Sciatic nerve (tissue), 2 donors: ENCODE data around the gene CCL4. TPM values are rescaled to one million over a fixed set of nuclear protein-coding genes. Genes with fewer than 3 reads are reported as not detected.
"Not testable (repeated sequence)": the region's sequence is repeated elsewhere in the genome, so short reads cannot be mapped to it uniquely, and the experiment has no call there.

ENCODE experiments used
- ATAC-seq: fragments of 200-7000 bp; cut with Tn5 transposase; one replicate; pipeline ENCODE4 v1.9.1; 2020; ENCODE audit warnings: mild to moderate bottlenecking, moderate library complexity
- DNase-seq: peaks from one replicate; pipeline ENCODE4 v3.0.0-alpha.2; 2020; ENCODE audit warnings: low spot score
- intact Hi-C: fragments of 100-400 bp; cut with DNase I; formaldehyde crosslinking; loops from one replicate; pipeline ENCODE4 v1.14.2; 2022
- total RNA-seq: library from RNA; stranded (reverse); fragmentation: NEBNext Ultra II Directional; extraction: Animal tissue kit (Norgen Biotek cat#: 25700); gene quantifications from one replicate; pipeline ENCODE4 v1.2.1, GENCODE V29; 2021
- donor health status: DM: no; HTN: no; CAD: no.
- donor health status: DM: no; HTN: no; CAD: no.

The CCL4 gene
- total RNA-seq, 1 donor from 2014 or later = 39.5 TPM

GRCh38 chr17:36111068-36111490 is 7.5 kb downstream of the CCL4 start:
- DNase-seq = no peak
- no peak for ATAC-seq
- intact Hi-C loops = loop anchor here (5.0 kb wide), 1 partner anchor 76 kb away; no protein-coding TSS in a partner anchor

- DNase-seq = no peak
- no peak for ATAC-seq
- intact Hi-C loops = loop anchor here (5.0 kb wide), 1 partner anchor 75 kb away; no protein-coding TSS in a partner anchor
Measured at GRCh38 chr17:36112572-36112971, 8.9 kb downstream of the CCL4 start.

DNA sequence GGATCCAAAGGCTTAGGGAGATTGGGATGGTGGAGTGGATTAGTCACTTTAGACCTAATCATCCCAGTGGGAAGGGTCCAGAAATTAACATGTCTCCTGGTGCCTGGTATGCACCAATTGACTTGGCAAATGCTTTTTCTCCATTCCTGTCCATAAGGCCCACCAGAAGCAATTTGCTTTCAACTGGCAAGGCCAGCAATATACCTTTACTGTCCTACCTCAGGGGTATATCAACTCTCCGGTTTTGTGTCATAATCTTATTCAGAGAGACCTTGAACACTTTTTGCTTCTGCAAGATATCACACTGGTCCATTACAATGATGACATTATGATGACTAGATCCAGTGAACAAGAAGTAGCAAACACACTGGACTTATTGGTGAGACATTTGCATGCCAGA is 9.5 kb downstream of the CCL4 start:
- not testable (repeated sequence) for DNase-seq, ATAC-seq
- intact Hi-C loops = loop anchor here (5.0 kb wide), 1 partner anchor 74 kb away; no protein-coding TSS in a partner anchor

- ATAC-seq, DNase-seq: not testable (repeated sequence)
- intact Hi-C loops = loop anchor here (5.0 kb wide), 2 partner anchors 48 to 72 kb away; no protein-coding TSS in a partner anchor
Measured at GRCh38 chr17:36114971-36115648, 11.5 kb downstream of the CCL4 start.

DNA sequence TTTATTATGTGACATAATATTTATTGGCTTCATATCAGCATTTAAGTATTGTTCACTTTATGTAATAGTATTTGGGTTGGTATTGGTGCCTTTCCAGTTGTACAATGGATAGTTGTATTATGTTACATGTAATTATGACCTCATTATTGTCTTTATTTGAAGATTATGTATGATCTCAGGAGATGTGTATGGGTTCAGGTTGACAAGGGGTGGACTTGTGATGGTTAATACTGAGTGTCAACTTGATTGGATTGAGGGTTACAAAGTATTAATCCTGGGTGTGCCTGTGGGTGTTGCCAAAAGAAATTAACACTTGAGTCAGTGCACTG is 12.0 kb downstream of the CCL4 start:
- ATAC-seq, DNase-seq: not testable (repeated sequence)
- intact Hi-C loops = loop anchor here (5.0 kb wide), 1 partner anchor 48 kb away; no protein-coding TSS in a partner anchor

DNA sequence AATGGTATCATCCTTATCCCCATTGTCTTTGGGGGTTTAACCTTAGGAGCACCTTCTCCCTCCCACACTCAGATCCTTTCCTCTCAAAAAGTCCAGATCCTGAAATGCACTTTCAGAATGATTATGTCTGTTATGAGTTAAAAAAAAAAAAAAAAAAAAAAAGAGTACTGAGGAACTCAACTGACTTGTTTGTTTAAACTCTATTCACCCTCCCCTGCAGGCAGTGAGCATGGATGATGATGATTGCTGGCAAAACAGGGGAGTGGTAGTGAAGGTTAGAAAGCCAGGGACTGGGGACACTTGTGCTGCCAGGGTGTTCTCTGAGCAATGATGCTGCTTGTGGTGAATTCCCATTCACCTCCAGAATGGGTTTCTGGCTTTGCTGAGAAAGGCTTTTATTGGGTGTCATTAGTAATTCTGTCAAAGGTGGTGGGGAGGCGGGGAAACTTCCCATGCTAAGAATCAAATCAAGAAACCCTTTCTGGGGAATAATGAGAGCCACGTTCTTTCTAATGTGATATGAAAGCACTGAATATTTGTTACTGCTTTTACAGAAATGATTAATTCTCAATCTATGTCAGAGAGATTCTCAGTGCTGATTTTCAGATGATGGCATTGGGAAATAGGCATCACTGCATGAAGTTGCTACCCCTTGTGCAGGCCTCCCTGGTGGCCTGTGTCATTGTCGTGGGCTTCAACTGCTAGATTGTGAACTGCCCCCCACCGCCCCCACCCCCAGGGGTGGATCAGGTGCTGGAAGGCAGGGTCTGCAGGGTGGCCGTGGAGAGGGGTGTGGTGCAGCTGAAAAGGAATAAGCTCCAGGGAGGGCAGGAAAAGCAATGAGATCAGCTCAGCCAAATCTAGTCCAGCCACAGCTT is 14.1 kb downstream of the CCL4 start:
- no peak for DNase-seq
- intact Hi-C loops = loop anchor here (5.0 kb wide), 1 partner anchor 50 kb away; no protein-coding TSS in a partner anchor
- ATAC-seq = no peak

DNA sequence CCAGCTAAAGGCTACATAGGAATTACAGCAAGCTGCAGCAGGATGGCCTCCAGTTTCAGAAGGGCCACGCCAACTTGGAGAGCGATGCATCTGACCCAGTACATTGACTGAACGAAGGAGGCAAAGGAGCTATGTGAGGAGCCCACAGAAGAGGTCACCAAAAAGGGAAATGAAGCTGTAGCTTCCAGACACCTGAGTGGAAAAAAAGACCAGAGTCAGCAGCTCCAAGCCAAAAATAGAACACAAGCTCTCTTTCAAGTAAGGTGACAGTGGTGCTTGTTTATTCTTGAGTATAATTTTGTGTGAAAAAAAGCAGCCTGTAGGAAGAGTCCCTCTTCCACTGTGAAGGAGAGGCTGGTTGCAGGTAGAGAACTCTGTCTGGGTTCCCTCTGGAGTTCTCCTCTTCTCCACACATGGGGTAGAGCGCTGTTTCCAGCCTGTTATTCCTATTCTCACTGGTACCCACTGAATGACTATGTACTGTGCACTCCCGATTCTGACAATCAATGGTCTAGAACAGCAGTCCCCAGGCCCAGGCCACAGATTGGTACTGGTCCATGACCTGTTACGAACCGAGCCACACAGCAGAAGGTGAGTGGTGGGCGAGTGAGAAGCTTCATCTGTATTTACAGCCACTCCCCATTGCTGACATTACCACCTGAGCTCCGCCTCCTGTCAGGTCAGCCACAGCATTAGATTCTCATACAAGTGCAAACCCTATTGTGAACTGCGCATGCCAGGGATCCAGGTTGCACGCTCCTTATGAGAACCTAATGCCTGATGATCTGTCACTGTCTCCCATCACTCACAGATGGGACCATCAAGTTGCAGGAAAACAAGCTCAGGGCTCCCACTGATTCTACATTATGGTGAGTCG is 15.1 kb downstream of the CCL4 start:
- no peak for ATAC-seq
- no peak for DNase-seq
- intact Hi-C loops = loop anchor here (5.0 kb wide), 1 partner anchor 51 kb away; no protein-coding TSS in a partner anchor

- no peak for ATAC-seq
- DNase-seq = no peak
- intact Hi-C loops = no loop called here
Measured at GRCh38 chr17:36120221-36120620, 16.6 kb downstream of the CCL4 start.

DNA sequence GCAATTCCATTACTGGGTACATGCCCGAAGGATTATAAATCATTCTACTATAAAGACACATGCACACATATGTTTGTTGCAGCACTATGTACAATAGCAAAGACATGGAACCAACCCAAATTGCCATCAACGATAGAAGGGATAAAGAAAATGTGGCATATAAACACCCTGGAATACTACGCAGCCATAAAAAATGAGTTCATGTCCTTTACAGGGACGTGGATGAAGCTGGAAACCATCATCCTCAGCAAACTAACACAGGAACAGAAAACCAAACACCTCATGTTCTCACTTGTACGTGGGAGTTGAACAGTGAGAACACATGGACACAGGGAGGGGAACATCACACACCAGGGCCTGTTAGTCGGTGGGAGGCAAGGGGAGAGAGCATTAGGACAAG is 17.5 kb downstream of the CCL4 start:
- ATAC-seq, intact Hi-C loops: not testable (repeated sequence)

DNA sequence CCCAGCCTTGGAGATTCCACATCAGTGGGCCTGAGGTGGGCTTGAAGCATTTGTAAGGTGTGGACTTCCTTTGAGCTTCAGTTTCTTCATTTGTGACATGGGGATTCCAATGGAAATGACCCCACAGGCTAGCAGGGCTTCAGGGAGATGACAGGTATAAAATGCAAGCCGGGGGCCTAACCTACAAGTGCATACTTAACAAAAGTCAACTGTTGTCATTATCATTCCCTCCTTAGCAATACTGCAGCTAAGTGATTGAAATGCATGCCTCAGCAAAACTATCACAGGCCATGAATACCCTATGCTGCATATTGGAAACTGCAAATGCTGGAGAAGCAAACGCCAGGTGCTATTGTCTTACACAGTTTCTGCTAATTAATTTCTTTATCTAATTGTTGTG is 19.8 kb downstream of the CCL4 start:
- no peak for ATAC-seq
- intact Hi-C loops = no loop called here
- DNase-seq = no peak

More for the DNA sequence above, 17.5 kb downstream of the CCL4 start:
- not testable (repeated sequence) for DNase-seq

DNA sequence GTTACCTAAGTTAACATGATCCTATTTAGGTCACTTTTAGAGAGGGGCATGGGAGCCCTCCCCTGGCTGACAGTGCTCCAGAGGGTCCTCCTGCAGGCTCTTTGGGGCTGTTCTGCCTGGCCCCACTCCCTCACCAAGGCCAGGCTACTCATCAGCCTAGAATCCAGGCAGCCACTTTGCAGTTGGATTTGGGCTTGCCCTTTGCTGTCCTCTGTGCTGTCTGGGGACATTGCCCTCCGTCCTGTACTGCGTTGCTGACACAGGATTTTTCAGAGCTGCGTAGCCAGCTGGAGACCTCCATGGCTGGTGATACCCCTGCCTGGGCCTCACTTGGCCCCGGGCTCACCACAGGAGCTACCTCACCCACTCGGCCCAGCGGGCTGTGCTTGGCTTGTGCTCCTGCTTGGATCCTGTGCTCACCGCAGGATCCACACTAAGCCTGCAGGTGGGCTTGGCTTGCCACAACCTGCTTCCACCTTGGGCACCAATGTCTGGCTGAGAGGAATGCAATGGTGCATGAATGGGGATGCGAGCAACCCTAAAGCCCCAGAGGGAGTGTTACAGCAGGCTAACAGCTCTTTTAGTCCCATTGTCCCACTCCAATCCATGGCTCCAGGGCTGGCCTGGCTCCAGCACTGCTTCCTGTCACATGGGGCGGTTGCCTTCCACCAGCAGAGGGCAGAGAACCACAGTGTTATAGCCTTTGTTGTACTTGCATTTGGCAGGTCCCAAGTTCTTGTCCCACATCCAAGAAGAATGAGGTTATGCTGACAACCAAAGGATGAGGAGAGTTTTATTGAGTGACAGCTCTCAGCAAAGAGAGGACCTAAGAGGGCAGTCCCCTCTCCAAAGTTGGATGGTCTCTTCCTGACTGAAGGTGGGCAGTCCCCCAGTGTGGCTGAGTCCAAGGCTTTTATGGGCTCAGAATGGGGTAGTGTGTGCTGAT is 21.5 kb downstream of the CCL4 start:
- intact Hi-C loops = no loop called here
- no peak for ATAC-seq

DNA sequence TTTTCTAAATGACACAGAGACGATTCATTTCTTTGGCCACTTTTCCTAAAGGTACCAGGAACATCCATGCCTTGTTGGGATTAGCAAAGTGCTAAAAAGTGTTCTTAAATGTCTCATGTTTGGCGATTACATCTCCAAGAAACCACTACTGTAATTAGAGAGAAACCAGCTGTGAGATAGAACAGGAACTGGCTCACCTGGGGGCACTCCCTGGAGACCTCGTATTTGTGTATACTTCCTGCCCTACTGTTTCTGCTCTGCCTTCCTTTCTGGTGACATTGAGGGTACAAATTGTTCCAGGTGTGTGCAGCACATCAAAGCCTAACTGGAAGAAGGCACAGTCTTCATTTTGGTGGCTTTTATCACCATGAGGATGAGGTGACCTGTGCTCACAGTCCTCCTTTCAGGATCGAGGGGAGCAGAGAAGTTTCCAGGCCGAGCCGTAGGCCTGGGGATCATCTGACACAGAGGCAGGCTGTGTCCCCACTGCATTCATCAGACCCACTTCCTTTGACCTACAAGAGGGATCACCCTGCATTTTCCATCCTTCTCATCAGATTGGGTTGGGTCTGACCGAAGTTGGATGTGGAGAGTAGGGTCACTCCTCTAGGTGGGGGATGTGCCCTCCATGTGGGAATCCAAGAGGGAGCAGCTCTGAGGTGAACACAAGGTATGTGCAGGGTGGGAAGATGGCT is 23.7 kb downstream of the CCL4 start:
- ATAC-seq = no peak
- intact Hi-C loops = no loop called here
- no peak for DNase-seq

More for the DNA sequence above, 21.5 kb downstream of the CCL4 start:
- DNase-seq = no peak

GRCh38 chr17:36127911-36128310 is 24.3 kb downstream of the CCL4 start:
- intact Hi-C loops = no loop called here

DNA sequence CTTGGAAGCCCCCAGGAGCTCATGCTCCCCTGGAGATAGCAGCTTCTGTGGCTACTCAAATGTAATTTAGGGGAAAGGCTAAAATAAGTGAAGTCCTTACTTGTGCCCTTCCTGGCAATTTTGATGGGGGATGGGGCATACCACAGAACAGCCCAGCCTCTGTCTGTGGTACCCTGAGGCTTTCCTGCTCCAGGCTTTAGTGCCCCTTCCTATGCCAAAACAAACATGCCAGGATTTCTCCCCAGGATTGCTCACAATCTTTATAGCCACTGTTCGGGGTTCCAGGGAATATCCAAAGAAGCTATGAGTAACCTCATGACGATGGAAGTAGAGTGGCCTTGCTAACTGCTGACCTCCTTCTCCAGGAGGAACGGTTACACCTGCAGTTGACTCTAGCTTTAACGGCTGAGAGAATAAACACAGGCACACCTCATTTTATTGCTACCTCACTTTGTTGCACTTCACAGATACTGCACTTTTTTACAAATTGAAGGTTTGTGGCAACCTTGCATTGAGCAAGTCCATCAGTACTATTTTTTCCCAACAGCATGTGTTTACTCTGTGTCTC is 24.9 kb downstream of the CCL4 start:
- ATAC-seq (no peak), DNase-seq (no peak)
- intact Hi-C loops = no loop called here

More at GRCh38 chr17:36127911-36128310, 24.3 kb downstream of the CCL4 start:
- DNase-seq (no peak), ATAC-seq (no peak)

GRCh38 chr17:36129616-36130015 is 26.0 kb downstream of the CCL4 start:
- DNase-seq (no peak), ATAC-seq (no peak)
- intact Hi-C loops = no loop called here

- no peak for ATAC-seq
- intact Hi-C loops = no loop called here
- DNase-seq = no peak
Measured at GRCh38 chr17:36130346-36130745, 26.7 kb downstream of the CCL4 start.

- no peak for DNase-seq
- ATAC-seq = no peak
- intact Hi-C loops = no loop called here
Measured at GRCh38 chr17:36131421-36131820, 27.8 kb downstream of the CCL4 start.
